Measurements from ENCODE around the gene SDSL.

GRCh38 chr12:113449839-113450238 is 27.7 kb downstream of the SDSL start:
- TF ChIP-seq, protein P1, sequence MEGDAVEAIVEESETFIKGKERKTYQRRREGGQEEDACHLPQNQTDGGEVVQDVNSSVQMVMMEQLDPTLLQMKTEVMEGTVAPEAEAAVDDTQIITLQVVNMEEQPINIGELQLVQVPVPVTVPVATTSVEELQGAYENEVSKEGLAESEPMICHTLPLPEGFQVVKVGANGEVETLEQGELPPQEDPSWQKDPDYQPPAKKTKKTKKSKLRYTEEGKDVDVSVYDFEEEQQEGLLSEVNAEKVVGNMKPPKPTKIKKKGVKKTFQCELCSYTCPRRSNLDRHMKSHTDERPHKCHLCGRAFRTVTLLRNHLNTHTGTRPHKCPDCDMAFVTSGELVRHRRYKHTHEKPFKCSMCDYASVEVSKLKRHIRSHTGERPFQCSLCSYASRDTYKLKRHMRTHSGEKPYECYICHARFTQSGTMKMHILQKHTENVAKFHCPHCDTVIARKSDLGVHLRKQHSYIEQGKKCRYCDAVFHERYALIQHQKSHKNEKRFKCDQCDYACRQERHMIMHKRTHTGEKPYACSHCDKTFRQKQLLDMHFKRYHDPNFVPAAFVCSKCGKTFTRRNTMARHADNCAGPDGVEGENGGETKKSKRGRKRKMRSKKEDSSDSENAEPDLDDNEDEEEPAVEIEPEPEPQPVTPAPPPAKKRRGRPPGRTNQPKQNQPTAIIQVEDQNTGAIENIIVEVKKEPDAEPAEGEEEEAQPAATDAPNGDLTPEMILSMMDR (IDR thresholded peaks at IDR 0.05), result no peak
- no peak for TF ChIP-seq POLR2A (IDR thresholded peaks at IDR 0.05)

Measured in esophagus squamous epithelium (tissue), 4 donors.